ENCODE measurements around the gene ASCC1. TPM values are rescaled to one million over a fixed set of nuclear protein-coding genes. Genes with fewer than 3 reads are reported as not detected.

Gene ASCC1
- total and polyA plus RNA-seq, 2 of the 4 experiments (the other 2 are of a cell fraction): 15.9 to 21.0 TPM

- Histone ChIP-seq H3K79me1 (ENCODE audit: low read depth in 1 of 2, low read length in 2 of 2) (no peaks in the 10 kb centered on the region), H2AFZ (replicated peaks; ENCODE audit: low read length, poor library complexity) (no peak overlapping the region), H3K4me3 (ENCODE audit: insufficient read depth, low read depth, low read length) (no peak overlapping the region), H2BK20ac (ENCODE audit: low read depth, low read length) (no peak overlapping the region), H3K23ac (ENCODE audit: low read depth, low read length) (no peak overlapping the region), H3K9me3 (ENCODE audit: control insufficient read depth, insufficient read depth, low read length) (no peaks in the 10 kb centered on the region), H3K56ac (ENCODE audit: extremely low read depth, insufficient read depth, low read length) (no peak overlapping the region), H4K8ac (ENCODE audit: low read depth in 2 of 2, low read length in 2 of 2) (no peak overlapping the region), H3K9ac (ENCODE audit: low read depth, low read length) (no peak overlapping the region), H2BK15ac (ENCODE audit: low read depth, low read length) (no peak overlapping the region), H2BK5ac (ENCODE audit: low read depth, low read length, poor library complexity, severe bottlenecking) (no peak overlapping the region), H3K27ac (ENCODE audit: insufficient read depth, low read length) (no peak overlapping the region), H2AK5ac (ENCODE audit: low read depth, low read length) (no peak overlapping the region), H3K18ac (ENCODE audit: low read depth, low read length) (no peak overlapping the region), H3K27me3 (ENCODE audit: control insufficient read depth, insufficient read depth, low read length) (no peaks in the 10 kb centered on the region), H3K36me3 (ENCODE audit: control insufficient read depth, insufficient read depth, low read length) (peaks cover 4% of the 10 kb centered on the region; the same call in 1 of the 2 replicates), H3K4me2 (ENCODE audit: low read depth, low read length) (no peak overlapping the region), H3K9me1 (ENCODE audit: insufficient read depth, low read length) (no peaks in the 10 kb centered on the region; the same call in 1 of the 2 replicates), H2AK9ac (replicated peaks; ENCODE audit: low read depth, low read length, poor library complexity) (no peak overlapping the region), H4K20me1 (ENCODE audit: insufficient read depth, low read length) (no peaks in the 10 kb centered on the region), H3K4me1 (ENCODE audit: control insufficient read depth, insufficient read depth, low read length) (peaks cover 2% of the 10 kb centered on the region; the same call in 1 of the 2 replicates), H2BK120ac (ENCODE audit: low read depth, low read length) (no peak overlapping the region), H4K91ac (ENCODE audit: insufficient read depth, low read depth, low read length) (no peak overlapping the region), H3K4ac (ENCODE audit: low read depth, low read length) (no peak overlapping the region), H3K14ac (replicated peaks; ENCODE audit: low read depth, low read length) (no peak overlapping the region), H4K5ac (ENCODE audit: low read depth, low read length) (no peak overlapping the region)
- no TSS peak for BruUV-seq (replicated peaks)
- POLR2A ChIA-PET (ENCODE audit: unreplicated experiment): interaction anchor here (1.0 kb wide), 1 partner anchor 234 kb away, joined by 3 read pairs; no protein-coding TSS in a partner anchor
- DNase-seq (no peak), ATAC-seq (ENCODE audit: low read depth) (no peak)
- CTCF ChIA-PET: no interaction called here
- in situ Hi-C loops (cut with MboI; ENCODE audit: low sequenced_read_pairs) (no loop called here), dilution Hi-C loops (cut with HindIII; ENCODE audit: low sequenced_read_pairs, unreplicated experiment) (no loop called here), intact Hi-C loops (cut with micrococcal nuclease) (loop anchor here (5.0 kb wide), 1 partner anchor 68 kb away; no protein-coding TSS in a partner anchor)
- no CpG with 5 or more reads among the region's 8 CpGs for WGBS, 2 experiments (ENCODE audit: extremely low coverage in 2 of 2, insufficient read length in 1 of 2)
- TF ChIP-seq CTCF (conservative IDR thresholded peaks at IDR 0.05; ENCODE audit: low read depth, low read length) (no peak), BHLHE40 (IDR thresholded peaks at IDR 0.05; ENCODE audit: low read depth, low read length) (no peak), ELK1 (IDR thresholded peaks at IDR 0.05; ENCODE audit: borderline replicate concordance, low read depth, low read length) (no peak), POLR2A (IDR thresholded peaks at IDR 0.05; ENCODE audit: low read depth, low read length) (no peak), NFE2L2 (IDR thresholded peaks at IDR 0.05; ENCODE audit: low read depth, low read length) (no peak), USF2 (IDR thresholded peaks at IDR 0.05; ENCODE audit: low read depth, low read length) (no peak)
Observed at GRCh38 chr10:72104472-72105097, 111.5 kb downstream of the ASCC1 start.

All from IMR-90 (cell line).